Activated CD4-positive, alpha-beta T cell treated with anti-CD3 and anti-CD28 coated beads, Interleukin-2, amount 10 ng/mL, durations not matched to agents 24 days and 14 days (primary cell): ENCODE results near the gene XIST. TPM values are rescaled to one million over a fixed set of nuclear protein-coding genes. Genes with fewer than 3 reads are reported as not detected.
"Not testable (repeated sequence)": the region's sequence is repeated elsewhere in the genome, so short reads cannot be mapped to it uniquely, and the experiment has no call there.

Source experiments
- DNase-seq: peaks from one replicate; pipeline ENCODE4 v3.0.0; 2022
- H3K27ac Mint-ChIP-seq: one replicate; pipeline ENCODE4 v1.8.0; 2022; ENCODE audit warnings: mild to moderate bottlenecking, mixed read lengths
- H3K27me3 Mint-ChIP-seq: one replicate; pipeline ENCODE4 v1.8.0; 2022; ENCODE audit warnings: mixed read lengths
- H3K36me3 Mint-ChIP-seq: one replicate; pipeline ENCODE4 v1.8.0; 2022; ENCODE audit warnings: low read depth, mild to moderate bottlenecking, mixed read lengths
- H3K4me1 Mint-ChIP-seq: one replicate; pipeline ENCODE4 v1.8.0; 2021; ENCODE audit warnings: mixed read lengths
- H3K4me3 Mint-ChIP-seq: one replicate; pipeline ENCODE4 v1.8.0; 2022; ENCODE audit warnings: mild to moderate bottlenecking, moderate library complexity, mixed read lengths
- H3K9me3 Mint-ChIP-seq: one replicate; pipeline ENCODE4 v1.8.0; 2021; ENCODE audit warnings: mixed read lengths
- intact Hi-C: fragments of 100-400 bp; cut with micrococcal nuclease; formaldehyde crosslinking; loops from one replicate; pipeline ENCODE4 v1.15.1; 2023
- total RNA-seq: library from RNA; stranded (reverse); gene quantifications from 2 replicates; pipeline ENCODE4 v1.2.3, GENCODE V29; 2022

The XIST gene
- total RNA-seq, 1 donor from 2014 or later = not detected

GRCh38 chrX:73812256-73812655 is 40.3 kb downstream of the XIST start:
- Mint-ChIP-seq H3K36me3 (no peaks in the 10 kb centered on the region), H3K27ac (no peak overlapping the region), H3K4me3 (no peak overlapping the region), H3K9me3 (no peaks in the 10 kb centered on the region), H3K4me1 (no peaks in the 10 kb centered on the region), H3K27me3 (no peaks in the 10 kb centered on the region)
- intact Hi-C loops = no loop called here
- no peak for DNase-seq

GRCh38 chrX:73804109-73804508 is 48.4 kb downstream of the XIST start:
- intact Hi-C loops, H3K9me3 Mint-ChIP-seq, H3K27me3 Mint-ChIP-seq, H3K36me3 Mint-ChIP-seq, H3K4me1 Mint-ChIP-seq, H3K27ac Mint-ChIP-seq, DNase-seq, H3K4me3 Mint-ChIP-seq: not testable (repeated sequence)

GRCh38 chrX:73799888-73800287 is 52.6 kb downstream of the XIST start:
- no peak for DNase-seq
- no peaks in the 10 kb centered on the region for H3K36me3 Mint-ChIP-seq
- no peaks in the 10 kb centered on the region for H3K4me1 Mint-ChIP-seq
- no peaks in the 10 kb centered on the region for H3K27me3 Mint-ChIP-seq
- H3K9me3 Mint-ChIP-seq = no peaks in the 10 kb centered on the region
- no peak overlapping the region for H3K27ac Mint-ChIP-seq
- H3K4me3 Mint-ChIP-seq = no peak overlapping the region
- intact Hi-C loops = no loop called here

GRCh38 chrX:73792511-73792910 is 60.0 kb downstream of the XIST start:
- H3K27me3 Mint-ChIP-seq, H3K9me3 Mint-ChIP-seq, H3K4me3 Mint-ChIP-seq, H3K27ac Mint-ChIP-seq, H3K36me3 Mint-ChIP-seq, H3K4me1 Mint-ChIP-seq, intact Hi-C loops, DNase-seq: not testable (repeated sequence)

GRCh38 chrX:73785493-73785892 is 67.0 kb downstream of the XIST start:
- H3K27me3 Mint-ChIP-seq = no peaks in the 10 kb centered on the region
- no peak overlapping the region for H3K4me3 Mint-ChIP-seq
- H3K9me3 Mint-ChIP-seq = no peaks in the 10 kb centered on the region
- H3K36me3 Mint-ChIP-seq = no peaks in the 10 kb centered on the region
- no peak overlapping the region for H3K27ac Mint-ChIP-seq
- DNase-seq = no peak
- intact Hi-C loops = no loop called here
- no peaks in the 10 kb centered on the region for H3K4me1 Mint-ChIP-seq
